Subcutaneous abdominal adipose tissue (tissue), 5 donors: ENCODE measurements around the gene CLSTN1.

Source experiments
- H3K27ac ChIP-seq: one replicate; pipeline ENCODE4 v1.7.0; 2013; ENCODE audit warnings: low read depth, mild to moderate bottlenecking, inconsistent platforms, low read length, moderate library complexity
- H3K27me3 ChIP-seq, 5 donors: one replicate each; pipeline ENCODE4 v1.7.0; 2013; ENCODE audit warnings: low read length in 5 of 5, inconsistent platforms in 1 of 5; ENCODE audit not compliant: control insufficient read depth in 5 of 5, insufficient read depth in 4 of 5
- H3K36me3 ChIP-seq, 5 donors: one replicate each; pipeline ENCODE4 v1.7.0; 2013; ENCODE audit warnings: low read length in 5 of 5; ENCODE audit not compliant: control insufficient read depth in 5 of 5, insufficient read depth in 5 of 5
- H3K4me1 ChIP-seq, 5 donors: one replicate each; pipeline ENCODE4 v1.7.0; 2013; ENCODE audit warnings: low read length in 5 of 5, mild to moderate bottlenecking in 3 of 5, moderate library complexity in 1 of 5; ENCODE audit not compliant: control insufficient read depth in 5 of 5, insufficient read depth in 5 of 5
- H3K4me3 ChIP-seq, 5 donors: one replicate each; pipeline ENCODE4 v1.7.0; 2013; ENCODE audit warnings: low read length in 5 of 5, low read depth in 1 of 5
- H3K9ac ChIP-seq, 5 donors: one replicate each; pipeline ENCODE4 v1.7.0; 2013; ENCODE audit warnings: low read length in 5 of 5, mild to moderate bottlenecking in 4 of 5, moderate library complexity in 3 of 5
- H3K9me3 ChIP-seq, 5 donors: one replicate each; pipeline ENCODE4 v1.7.0; 2013; ENCODE audit warnings: low read length in 5 of 5; ENCODE audit not compliant: control insufficient read depth in 5 of 5
- donor health status: healthy.
- donor health status: healthy.
- donor health status: healthy.
- donor health status: healthy.
- donor health status: healthy.

CLSTN1 gene

GRCh38 chr1:9722378-9722749, 101.4 kb downstream of the CLSTN1 start:
- H3K36me3 ChIP-seq, result peaks cover 0 to 70% (median 29%) of the 10 kb centered on the region in 5 donors
- peaks cover 0 to 16% (median 7%) of the 10 kb centered on the region in 5 donors for H3K4me1 ChIP-seq
- no peak overlapping the region for H3K27ac ChIP-seq
- H3K27me3 ChIP-seq, result no peaks in the 10 kb centered on the region
- no peak overlapping the region for H3K4me3 ChIP-seq
- no peak overlapping the region for H3K9ac ChIP-seq
- H3K9me3 ChIP-seq, result peaks cover 0 to 14% (median 10%) of the 10 kb centered on the region in 5 donors

- Histone ChIP-seq H3K4me1 (peaks cover 0 to 22% (median 9%) of the 10 kb centered on the region in 5 donors), H3K9ac (no peak overlapping the region), H3K4me3 (no peak overlapping the region), H3K9me3 (peaks cover 0 to 14% (median 10%) of the 10 kb centered on the region in 5 donors), H3K36me3 (peaks cover 0 to 67% (median 27%) of the 10 kb centered on the region in 5 donors), H3K27ac (no peak overlapping the region), H3K27me3 (no peaks in the 10 kb centered on the region)
Measured at GRCh38 chr1:9721606-9722377, 102.0 kb downstream of the CLSTN1 start.

DNA sequence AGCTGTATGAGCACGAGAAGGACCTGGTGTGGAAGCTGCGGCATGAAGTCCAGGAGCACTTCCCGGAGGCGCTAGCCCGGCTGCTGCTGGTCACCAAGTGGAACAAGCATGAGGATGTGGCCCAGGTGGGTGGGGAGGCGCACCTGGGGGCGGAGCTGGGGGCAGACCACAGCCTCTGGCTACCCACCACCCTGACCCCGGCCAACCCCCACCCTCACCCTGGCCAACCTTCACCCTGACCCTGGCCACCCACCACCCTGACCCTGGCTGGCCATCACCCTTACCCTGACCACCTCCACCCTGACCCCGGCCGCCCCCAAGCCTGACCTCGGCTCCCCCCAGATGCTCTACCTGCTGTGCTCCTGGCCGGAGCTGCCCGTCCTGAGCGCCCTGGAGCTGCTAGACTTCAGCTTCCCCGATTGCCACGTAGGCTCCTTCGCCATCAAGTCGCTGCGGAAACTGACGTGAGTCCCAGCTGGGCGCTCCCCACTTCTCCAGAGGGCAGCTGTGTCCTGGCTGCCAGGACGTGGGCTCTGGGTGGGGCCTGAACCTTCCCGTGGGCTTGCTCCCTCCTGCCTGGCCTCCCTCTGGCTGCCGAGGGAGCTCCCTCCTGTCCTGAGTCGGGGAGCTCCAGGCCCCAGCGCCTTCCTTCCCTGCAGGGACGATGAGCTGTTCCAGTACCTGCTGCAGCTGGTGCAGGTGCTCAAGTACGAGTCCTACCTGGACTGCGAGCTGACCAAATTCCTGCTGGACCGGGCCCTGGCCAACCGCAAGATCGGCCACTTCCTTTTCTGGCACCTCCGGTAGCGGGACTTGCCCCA, 102.8 kb downstream of the CLSTN1 start:
- Histone ChIP-seq H3K27me3 (no peaks in the 10 kb centered on the region), H3K4me1 (peaks cover 0 to 23% (median 9%) of the 10 kb centered on the region in 5 donors), H3K9ac (no peak overlapping the region), H3K9me3 (peaks cover 0 to 14% (median 10%) of the 10 kb centered on the region in 5 donors), H3K4me3 (no peak overlapping the region), H3K27ac (no peak overlapping the region), H3K36me3 (peaks cover 0 to 71% (median 35%) of the 10 kb centered on the region in 5 donors)

DNA sequence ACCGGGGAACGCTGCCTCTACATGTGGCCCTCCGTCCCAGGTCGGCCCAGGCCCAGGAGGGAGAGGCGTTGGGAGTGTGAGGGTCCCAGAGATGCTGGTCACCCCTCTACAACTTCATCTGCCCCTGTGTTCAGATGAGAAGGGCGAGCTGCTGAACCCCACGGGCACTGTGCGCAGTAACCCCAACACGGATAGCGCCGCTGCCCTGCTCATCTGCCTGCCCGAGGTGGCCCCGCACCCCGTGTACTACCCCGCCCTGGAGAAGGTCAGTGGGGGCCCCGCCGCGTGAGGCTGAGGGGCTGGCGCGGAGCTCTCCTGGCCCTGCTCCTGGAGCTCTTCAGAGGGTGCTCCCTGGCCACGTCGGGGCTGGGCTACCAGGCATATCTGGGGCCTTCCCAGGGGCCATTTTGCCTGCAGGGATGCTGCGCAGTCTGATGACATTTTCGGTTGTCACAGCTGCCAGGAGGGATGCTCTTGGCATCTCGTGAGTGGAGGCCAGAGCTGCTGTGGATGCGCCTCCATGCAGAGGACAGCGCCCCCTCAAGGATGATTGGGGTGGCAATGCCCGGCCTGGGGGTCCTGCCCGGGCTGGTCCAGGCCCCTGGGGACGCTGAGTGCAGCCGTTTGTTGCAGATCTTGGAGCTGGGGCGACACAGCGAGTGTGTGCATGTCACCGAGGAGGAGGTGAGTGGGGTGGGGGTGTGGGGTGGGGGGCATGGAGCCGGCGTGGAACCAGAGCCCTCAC, 103.6 kb downstream of the CLSTN1 start:
- Histone ChIP-seq H3K4me3 (no peak overlapping the region), H3K27ac (no peak overlapping the region), H3K4me1 (peaks cover 0 to 23% (median 9%) of the 10 kb centered on the region in 5 donors), H3K27me3 (no peaks in the 10 kb centered on the region), H3K9ac (no peak overlapping the region), H3K36me3 (peaks cover 0 to 79% (median 37%) of the 10 kb centered on the region in 5 donors), H3K9me3 (peaks cover 0 to 14% (median 10%) of the 10 kb centered on the region in 5 donors)

DNA sequence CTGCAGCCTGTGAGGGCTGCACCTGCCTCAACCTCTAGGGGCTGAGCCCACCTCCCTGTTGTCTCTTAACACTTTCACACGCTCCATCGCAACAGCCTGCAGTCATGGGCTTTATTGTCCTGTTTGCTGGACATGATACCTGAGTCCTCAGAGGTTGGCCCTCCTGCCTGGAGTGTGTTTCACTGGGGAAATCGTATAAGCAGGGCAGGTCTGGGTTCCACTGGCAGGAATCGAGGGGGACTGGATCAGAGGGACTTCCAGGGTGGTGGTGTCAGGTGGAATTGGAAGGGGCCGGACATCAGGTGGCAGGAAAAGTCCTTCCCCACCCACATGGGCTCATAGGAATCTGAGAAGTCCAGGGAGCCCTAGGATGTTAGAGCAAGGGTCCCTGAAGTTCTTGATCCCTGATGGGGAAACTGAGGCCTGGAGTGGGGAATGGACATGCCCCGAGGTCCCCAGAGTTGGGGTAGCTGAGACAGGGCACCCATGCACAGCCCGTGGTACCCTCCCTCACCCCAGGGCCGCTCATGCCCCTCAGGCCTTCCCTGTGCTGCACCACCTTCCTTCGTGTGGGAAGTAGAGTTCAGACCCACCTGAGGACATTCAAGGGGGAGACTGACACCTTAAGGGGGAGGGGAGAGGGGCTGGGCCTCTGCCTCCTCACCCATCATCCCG, 105.6 kb downstream of the CLSTN1 start:
- Histone ChIP-seq H3K9me3 (peaks cover 0 to 6% (median 5%) of the 10 kb centered on the region in 5 donors), H3K4me3 (peak overlapping the region in 1 of 5 donors; percentile 22), H3K4me1 (peaks cover 0 to 23% (median 9%) of the 10 kb centered on the region in 5 donors), H3K36me3 (peaks cover 0 to 65% (median 28%) of the 10 kb centered on the region in 5 donors), H3K27ac (no peak overlapping the region), H3K27me3 (no peaks in the 10 kb centered on the region), H3K9ac (no peak overlapping the region)

DNA sequence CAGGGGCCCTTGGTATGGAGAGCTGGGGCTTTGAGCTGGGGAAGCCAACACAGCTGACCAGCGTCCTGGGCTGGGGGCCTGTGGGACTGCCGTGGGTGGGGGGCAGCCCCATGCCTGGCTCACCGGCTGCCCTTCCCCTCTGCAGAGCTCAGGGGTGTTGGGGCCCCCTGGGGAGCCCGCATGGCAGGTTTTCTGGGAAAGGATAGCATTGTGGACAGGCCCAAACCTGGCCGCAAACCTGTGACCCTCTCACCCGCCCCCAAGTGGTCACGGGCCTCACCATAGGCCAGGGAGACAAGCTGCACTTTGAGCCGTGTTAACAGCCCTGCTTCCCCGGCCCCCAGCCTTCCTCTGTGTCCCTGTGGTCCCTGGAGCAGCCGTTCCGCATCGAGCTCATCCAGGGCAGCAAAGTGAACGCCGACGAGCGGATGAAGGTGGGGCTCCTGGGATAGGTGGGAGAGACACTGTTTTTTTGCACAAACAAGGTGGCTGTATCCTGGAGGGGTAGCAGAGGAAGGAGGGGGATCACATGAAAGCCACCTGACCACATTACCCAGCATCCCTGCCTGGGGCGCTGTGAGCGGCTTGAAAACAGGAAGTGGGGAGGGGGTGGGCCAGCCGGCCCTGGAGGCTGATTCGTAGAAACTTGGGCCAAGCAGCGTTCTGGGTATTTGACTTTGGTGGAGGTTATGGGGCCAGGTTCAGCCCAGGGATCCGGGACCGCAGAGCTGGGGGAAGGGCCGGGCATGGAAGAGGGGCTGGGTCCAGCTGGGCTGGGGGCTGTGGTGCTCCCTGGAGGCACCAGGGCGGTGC, 106.4 kb downstream of the CLSTN1 start:
- Histone ChIP-seq H3K9ac (no peak overlapping the region), H3K4me3 (peak overlapping the region in 3 of 5 donors; percentile 18 to 27 (median 22)), H3K4me1 (peaks cover 0 to 23% (median 9%) of the 10 kb centered on the region in 5 donors), H3K9me3 (no peaks in the 10 kb centered on the region), H3K36me3 (peaks cover 0 to 58% (median 21%) of the 10 kb centered on the region in 5 donors), H3K27ac (no peak overlapping the region), H3K27me3 (no peaks in the 10 kb centered on the region)

GRCh38 chr1:9716404-9717192, 107.2 kb downstream of the CLSTN1 start:
- Histone ChIP-seq H3K9ac (no peak overlapping the region), H3K4me3 (peak overlapping the region in 1 of 5 donors; percentile 27), H3K27me3 (no peaks in the 10 kb centered on the region), H3K9me3 (no peaks in the 10 kb centered on the region), H3K27ac (no peak overlapping the region), H3K36me3 (peaks cover 0 to 54% (median 15%) of the 10 kb centered on the region in 5 donors), H3K4me1 (peaks cover 0 to 23% (median 9%) of the 10 kb centered on the region in 5 donors)

DNA sequence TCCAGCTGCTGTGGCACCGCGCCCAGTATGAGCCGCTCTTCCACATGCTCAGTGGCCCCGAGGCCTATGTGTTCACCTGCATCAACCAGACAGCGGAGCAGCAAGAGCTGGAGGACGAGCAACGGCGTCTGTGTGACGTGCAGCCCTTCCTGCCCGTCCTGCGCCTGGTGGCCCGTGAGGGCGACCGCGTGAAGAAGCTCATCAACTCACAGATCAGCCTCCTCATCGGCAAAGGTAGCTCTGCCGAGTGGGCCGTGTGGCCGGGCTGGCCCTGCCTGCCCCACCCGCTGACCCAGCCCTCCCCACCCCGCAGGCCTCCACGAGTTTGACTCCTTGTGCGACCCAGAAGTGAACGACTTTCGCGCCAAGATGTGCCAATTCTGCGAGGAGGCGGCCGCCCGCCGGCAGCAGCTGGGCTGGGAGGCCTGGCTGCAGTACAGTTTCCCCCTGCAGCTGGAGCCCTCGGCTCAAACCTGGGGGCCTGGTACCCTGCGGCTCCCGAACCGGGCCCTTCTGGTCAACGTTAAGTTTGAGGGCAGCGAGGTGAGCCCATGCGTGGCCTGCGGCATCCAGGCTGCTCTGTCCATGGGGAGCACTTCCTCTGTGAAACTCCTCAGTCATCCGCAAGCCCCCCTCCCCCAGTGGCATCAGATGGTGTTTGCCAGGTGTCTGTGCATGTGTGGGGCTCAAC, 108.1 kb downstream of the CLSTN1 start:
- Histone ChIP-seq H3K9me3 (no peaks in the 10 kb centered on the region), H3K9ac (no peak overlapping the region), H3K4me3 (no peak overlapping the region), H3K36me3 (peaks cover 0 to 52% (median 18%) of the 10 kb centered on the region in 5 donors), H3K27me3 (no peaks in the 10 kb centered on the region), H3K27ac (no peak overlapping the region), H3K4me1 (peaks cover 0 to 23% (median 9%) of the 10 kb centered on the region in 5 donors)
